ENCODE data around the gene MCOLN1.

GRCh38 chr19:7520131-7521051 lies 2.0 kb upstream of the MCOLN1 start:
- TF ChIP-seq ARNTL (CRISPR knock-in tag; IDR thresholded peaks at IDR 0.05; ENCODE audit: borderline replicate concordance, low read depth) (no peak), POU6F1 (CRISPR knock-in tag; IDR thresholded peaks at IDR 0.05; ENCODE audit: borderline replicate concordance, low read depth) (no peak), ZNF70 (CRISPR knock-in tag; IDR thresholded peaks at IDR 0.05) (no peak), ZNF8 (CRISPR knock-in tag; IDR thresholded peaks at IDR 0.05) (no peak), BACH2 (CRISPR knock-in tag; IDR thresholded peaks at IDR 0.05; ENCODE audit: borderline replicate concordance) (no peak), ZC3H10 (CRISPR knock-in tag; IDR thresholded peaks at IDR 0.05) (no peak)
- TF ChIP-seq, protein P1, sequence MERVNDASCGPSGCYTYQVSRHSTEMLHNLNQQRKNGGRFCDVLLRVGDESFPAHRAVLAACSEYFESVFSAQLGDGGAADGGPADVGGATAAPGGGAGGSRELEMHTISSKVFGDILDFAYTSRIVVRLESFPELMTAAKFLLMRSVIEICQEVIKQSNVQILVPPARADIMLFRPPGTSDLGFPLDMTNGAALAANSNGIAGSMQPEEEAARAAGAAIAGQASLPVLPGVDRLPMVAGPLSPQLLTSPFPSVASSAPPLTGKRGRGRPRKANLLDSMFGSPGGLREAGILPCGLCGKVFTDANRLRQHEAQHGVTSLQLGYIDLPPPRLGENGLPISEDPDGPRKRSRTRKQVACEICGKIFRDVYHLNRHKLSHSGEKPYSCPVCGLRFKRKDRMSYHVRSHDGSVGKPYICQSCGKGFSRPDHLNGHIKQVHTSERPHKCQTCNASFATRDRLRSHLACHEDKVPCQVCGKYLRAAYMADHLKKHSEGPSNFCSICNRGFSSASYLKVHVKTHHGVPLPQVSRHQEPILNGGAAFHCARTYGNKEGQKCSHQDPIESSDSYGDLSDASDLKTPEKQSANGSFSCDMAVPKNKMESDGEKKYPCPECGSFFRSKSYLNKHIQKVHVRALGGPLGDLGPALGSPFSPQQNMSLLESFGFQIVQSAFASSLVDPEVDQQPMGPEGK (CRISPR knock-in tag; IDR thresholded peaks at IDR 0.05; ENCODE audit: borderline replicate concordance), result no peak
